GM19324 (cell line): ENCODE data around the gene GLT8D2.

ENCODE experiments used
- ATAC-seq: cut with Tn5 transposase; IDR thresholded peaks from one replicate; pipeline ENCODE4 v1.9.1; 2021; ENCODE audit warnings: mild to moderate bottlenecking, moderate library complexity; ENCODE audit not compliant: unreplicated experiment, low FRiP score

The GLT8D2 gene, protein sequence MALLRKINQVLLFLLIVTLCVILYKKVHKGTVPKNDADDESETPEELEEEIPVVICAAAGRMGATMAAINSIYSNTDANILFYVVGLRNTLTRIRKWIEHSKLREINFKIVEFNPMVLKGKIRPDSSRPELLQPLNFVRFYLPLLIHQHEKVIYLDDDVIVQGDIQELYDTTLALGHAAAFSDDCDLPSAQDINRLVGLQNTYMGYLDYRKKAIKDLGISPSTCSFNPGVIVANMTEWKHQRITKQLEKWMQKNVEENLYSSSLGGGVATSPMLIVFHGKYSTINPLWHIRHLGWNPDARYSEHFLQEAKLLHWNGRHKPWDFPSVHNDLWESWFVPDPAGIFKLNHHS

DNA sequence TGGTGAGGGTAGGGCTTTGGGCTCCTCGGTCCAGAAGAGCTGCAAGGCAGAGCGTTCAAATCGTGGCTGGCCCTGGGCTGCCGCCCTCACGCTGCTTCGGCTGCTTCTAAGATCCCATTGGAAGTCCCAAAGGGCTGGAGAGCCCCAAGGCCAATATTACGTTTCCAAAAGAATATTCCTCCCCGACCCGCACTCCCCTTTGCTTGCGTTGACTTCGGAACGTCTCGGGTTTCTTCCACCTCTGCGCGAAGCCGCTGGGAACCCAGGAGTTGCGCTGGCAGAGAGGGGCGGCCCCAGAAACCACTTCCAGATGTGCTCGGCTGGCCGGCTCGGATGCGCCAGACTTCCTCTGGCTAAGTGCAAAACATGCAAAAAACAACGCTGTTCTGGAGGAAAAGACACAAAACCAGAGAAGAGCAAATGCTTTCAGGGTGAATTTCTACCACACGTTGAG, at the start of gene GLT8D2:
Gene GLT8D2, minus strand, starts transcription at position 285 of the 454 bp plus-strand sequence. CDS start 30,539 bp downstream, outside the sequence.
- ATAC-seq, result no peak

- ATAC-seq, result no peak
Measured at GRCh38 chr12:104097954-104098353, 48.0 kb upstream of the GLT8D2 start.

- ATAC-seq, result no peak
Measured at GRCh38 chr12:104095289-104095688, 45.3 kb upstream of the GLT8D2 start.

- ATAC-seq, result no peak
Measured at GRCh38 chr12:104094284-104094683, 44.3 kb upstream of the GLT8D2 start.

- ATAC-seq, result no peak
Measured at GRCh38 chr12:104091136-104091535, 41.1 kb upstream of the GLT8D2 start.

GRCh38 chr12:104090685-104091084, 40.7 kb upstream of the GLT8D2 start:
- no peak for ATAC-seq

- no peak for ATAC-seq
Measured at GRCh38 chr12:104083769-104084475, 33.9 kb upstream of the GLT8D2 start.

- no peak for ATAC-seq
Measured at GRCh38 chr12:104080764-104081163, 30.8 kb upstream of the GLT8D2 start.

GRCh38 chr12:104079024-104079423, 29.0 kb upstream of the GLT8D2 start:
- ATAC-seq, result no peak

DNA sequence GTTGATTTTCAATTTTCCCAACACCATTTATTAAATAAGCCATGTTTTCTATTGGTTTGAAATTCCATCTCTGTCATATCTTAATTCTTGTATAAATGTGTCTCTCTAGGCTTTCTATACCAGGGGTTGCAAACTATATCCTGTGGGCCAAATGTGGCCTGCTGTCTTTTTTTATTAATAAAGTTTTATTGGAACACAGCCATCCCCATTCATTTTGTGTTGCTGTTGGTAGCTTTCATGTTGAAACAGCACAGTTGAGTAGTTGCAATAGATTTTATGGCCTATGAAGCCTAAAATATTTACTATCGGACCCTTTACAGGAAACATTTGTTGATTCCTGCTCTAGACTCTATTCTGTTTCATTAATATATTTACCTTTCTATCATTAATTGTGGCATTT, 23.7 kb upstream of the GLT8D2 start:
- ATAC-seq, result no peak

DNA sequence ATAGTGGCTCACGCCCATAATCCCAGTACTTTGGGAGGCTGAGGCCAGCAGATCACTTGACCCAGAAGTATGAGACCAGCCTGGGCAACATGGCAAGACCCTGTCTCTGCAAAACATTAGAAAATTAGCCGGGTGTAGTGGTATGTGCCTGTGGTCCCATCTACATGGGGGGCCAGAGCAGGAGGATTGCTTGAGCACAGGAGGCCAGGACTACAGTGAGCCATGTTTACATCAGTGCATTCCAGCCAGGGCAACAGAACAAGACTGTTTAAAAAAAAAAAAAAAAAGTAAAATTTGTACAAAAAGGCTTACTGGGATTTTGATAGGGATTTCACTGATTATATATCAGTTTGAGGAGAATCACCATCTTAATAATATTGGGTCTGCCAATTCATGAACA, 22.1 kb upstream of the GLT8D2 start:
- no peak for ATAC-seq

DNA sequence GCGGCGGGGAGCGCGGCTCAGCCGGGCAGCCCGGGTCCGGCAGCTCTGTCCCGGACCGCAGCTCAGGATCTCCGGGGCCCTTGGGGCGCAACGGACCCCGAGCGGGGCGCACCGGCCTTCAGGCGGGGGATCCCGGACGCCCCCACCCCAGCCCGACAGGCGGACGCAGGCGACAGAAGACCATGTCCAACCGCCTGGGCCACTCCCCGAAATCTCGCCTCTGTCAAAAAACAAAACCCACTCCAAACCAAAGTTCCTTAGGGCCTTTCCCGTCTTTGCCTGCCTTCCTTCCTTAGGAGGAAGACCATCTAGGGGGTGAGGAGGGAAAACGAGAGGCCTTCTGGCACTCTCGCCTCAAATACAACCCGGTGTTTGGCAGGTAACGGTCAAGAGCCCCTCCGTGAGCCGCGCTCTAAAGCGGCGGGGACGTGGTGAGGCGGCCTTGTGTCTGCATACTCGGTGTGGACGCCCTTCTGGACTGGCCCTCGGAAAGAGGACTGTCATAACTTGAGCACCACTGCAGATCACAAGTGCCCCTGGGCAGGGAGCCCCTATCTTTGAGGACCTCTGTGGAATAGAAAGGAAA, 14.9 kb upstream of the GLT8D2 start:
- ATAC-seq, result peak; percentile 2

DNA sequence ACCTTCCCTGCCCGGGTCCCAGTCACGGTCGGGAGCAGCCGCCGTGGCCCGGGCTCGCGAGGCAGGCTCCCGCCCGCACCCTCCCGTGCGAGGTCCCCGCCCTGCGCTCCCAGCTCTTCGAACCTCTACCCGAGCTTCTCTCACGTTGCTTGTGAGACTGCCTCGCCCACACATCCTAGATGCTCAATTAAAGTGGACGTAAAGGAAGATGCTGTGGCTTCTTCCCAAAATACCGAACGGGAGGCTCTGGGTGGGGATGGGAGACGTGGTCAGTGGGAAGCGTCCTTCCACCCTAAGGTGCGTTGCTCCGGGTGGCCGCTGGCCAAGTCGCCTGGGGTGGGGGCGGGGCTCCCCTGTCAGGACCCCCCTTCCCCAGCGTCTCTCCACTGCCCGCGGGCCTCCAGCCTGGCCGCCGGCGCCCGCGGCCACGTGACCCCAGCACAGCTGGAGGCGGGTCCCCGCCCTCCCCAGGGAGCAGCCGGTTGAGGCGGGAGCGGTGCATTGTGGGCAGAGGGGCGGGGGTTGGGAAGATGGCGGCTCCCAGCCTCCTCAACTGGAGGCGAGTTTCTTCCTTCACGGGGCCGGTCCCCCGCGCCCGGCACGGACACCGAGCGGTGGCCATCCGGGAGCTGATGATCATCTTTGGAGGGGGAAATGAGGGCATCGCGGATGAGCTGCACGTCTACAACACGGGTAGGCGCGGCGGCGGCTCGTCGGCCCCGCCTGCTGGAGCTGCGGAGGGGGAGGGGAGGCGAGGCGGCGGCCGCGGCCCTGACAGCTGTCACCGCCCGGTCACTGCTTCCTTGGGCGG, 14.2 kb upstream of the GLT8D2 start, which contains the start of gene HCFC2:
Gene HCFC2, plus strand, starts transcription at position 501 of the 811 bp plus-strand sequence. Its CDS starts 30 bp downstream, at position 531.
- peak; percentile 95 for ATAC-seq

DNA sequence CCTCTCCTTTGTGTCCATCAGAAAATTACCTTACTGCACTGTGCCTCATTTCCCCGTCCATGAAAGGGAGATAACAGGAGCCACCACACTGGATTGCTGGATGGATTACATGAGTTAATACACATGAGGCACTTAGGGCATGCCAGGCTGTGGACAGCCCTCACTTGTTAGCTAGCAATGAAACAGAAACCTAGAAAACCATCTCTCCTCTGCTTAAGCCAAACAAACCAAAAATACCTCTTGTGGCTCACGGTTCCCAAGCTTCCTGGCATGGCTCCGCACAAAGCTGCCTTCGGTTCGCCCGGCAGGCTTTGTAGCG, 13.7 kb upstream of the GLT8D2 start:
- peak; percentile 28 for ATAC-seq

DNA sequence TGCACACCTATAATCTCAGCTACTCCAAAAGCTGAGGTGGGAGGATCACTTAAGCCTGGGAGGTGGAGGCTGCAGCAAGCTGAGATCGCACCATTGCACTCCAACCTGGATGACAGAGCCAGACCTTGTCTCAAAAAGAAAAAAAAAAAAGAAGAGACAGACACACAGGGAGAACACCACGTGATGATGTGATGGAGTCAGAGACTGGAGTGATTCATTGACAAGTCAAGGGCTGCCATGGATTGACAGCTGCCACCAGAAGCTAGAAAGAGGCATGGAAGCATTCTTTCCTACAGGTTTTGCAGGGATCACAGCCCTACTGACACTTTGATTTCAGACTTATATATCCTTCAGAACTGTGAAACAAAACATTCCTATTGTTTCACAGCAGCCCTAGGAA, 10.8 kb upstream of the GLT8D2 start:
- ATAC-seq, result no peak

GRCh38 chr12:104059963-104060362, 10.0 kb upstream of the GLT8D2 start:
- ATAC-seq, result no peak

DNA sequence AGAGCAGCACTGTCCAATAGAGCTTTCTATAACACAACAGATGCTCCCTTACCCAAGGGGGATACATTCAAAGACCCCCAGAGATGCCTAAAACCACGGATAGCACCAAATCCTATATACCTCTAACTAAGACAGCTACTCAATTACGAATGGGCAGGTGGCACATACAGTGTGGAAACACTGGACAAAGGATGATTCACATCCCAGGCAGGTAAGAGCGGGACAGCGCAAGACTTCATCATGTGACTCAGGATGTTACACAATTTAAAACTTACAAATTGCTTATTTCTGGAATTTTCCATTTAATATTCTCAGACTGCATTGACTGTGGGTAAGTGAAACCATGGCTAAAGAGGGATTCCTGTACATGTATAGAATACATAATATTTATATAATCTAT, 8.8 kb upstream of the GLT8D2 start:
- no peak for ATAC-seq

- no peak for ATAC-seq
Measured at GRCh38 chr12:104057771-104058197, 7.8 kb upstream of the GLT8D2 start.

DNA sequence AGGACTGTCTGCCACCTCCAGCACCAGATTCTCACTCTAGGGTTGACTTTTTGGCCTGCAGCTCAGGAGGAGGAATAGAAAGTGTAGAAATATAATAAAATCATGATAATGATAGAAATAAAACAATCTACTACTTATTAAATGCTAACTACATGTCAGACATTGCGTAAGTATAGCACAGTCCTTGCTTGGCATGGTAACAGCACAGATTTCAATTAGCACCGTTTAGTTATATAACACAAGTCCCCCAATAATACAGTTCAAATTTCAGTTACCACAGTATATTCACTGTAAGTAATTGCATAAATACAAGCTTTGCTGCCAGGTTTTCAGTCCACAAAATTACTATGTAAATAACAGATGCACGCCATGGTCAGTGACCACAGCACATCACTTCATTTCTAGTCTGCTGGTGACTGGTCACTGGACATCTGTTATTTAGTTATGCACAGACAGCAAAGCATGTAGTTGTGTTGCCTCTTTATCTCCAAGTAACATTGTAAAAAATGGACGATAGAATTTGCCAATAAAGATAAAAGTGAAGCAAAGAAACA, 6.5 kb upstream of the GLT8D2 start:
- no peak for ATAC-seq

DNA sequence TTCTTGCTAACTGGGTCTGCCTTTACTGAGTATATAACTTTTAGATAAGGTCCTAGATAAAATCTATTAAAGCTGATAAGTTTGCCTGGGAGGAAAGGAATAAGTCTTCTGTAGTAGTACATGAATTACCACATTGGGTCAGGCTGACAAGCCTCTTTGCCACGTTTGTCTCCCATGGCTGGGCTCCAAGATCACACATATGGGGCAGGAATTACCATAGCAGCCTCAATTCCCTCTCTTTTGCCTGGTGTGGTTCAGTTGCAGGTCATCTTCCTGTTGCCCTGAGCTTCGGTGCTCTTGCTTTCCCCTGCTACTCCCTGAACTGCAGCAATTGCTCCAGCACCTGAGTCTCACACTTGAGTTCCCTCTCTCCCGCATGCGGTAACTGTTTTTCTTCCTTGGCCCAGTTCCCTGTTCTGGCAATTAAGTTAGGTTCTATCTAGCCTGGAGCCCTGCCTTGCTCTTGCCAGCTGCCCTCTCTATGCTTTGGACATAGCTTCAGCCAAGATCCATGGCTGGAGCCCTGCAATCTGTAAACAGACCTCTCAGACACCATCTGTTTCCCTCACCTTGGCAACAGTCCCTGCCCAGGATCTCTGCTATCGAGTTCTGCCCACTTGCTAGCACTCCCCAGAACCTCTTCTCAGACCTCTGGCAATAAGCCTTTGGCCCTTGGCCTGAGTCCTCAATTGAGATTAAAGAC, 5.8 kb upstream of the GLT8D2 start:
- ATAC-seq, result no peak
